BJ (cell line): ENCODE data around the gene IGFBP2. TPM values are rescaled to one million over a fixed set of nuclear protein-coding genes. Genes with fewer than 3 reads are reported as not detected.
A peak's percentile ranks its signal among the peaks of the same experiment; 100 is the strongest.

Experiments
- CTCF ChIA-PET: fragments of 350-600 bp; formaldehyde crosslinking; extraction: SDS; loops from one replicate; lab custom pipeline; 2021; ENCODE audit warnings: antibody characterized with exemption, inconsistent platforms; lab: Yijun Ruan, JAX
- POLR2A ChIA-PET: fragments of 300-600 bp; sonication (Branson Sonifier 250); formaldehyde crosslinking; extraction: SDS; loops from one replicate; lab custom pipeline; 2021; ENCODE audit warnings: antibody characterized with exemption; lab: Charles Lee
- DNase-seq: peaks from one replicate; pipeline ENCODE4 v3.0.0-alpha.2; 2011; ENCODE audit warnings: low read depth
- H3K27me3 ChIP-seq: 2 replicates; pipeline ENCODE4 v1.6.0; 2011; ENCODE audit warnings: low read length; ENCODE audit not compliant: control insufficient read depth, insufficient read depth
- H3K36me3 ChIP-seq: 2 replicates; pipeline ENCODE4 v1.5.1; 2011; ENCODE audit warnings: low read length; ENCODE audit not compliant: control insufficient read depth, insufficient read depth
- H3K4me3 ChIP-seq: 2 replicates; pipeline ENCODE4 v1.5.1; 2011; ENCODE audit warnings: low read depth, mild to moderate bottlenecking, control low read depth, low read length
- CTCF ChIP-seq: IDR thresholded peaks from 2 replicates; pipeline ENCODE4 v1.5.1; 2011; ENCODE audit warnings: low read depth, mild to moderate bottlenecking, control low read depth, inconsistent platforms, low read length, moderate library complexity; ENCODE audit not compliant: insufficient read depth
- polyA plus RNA-seq: library from polyadenylated mRNA; depleted of rRNA; stranded (reverse); fragments of >200 nt; gene quantifications from 2 replicates; pipeline ENCODE4 v1.2.3, GENCODE V29; 2011

IGFBP2 gene
- polyA plus RNA-seq, 1 experiment = 142 TPM

- DNase-seq = no peak
- no peaks in the 10 kb centered on the region for H3K36me3 ChIP-seq
- H3K4me3 ChIP-seq = peak overlapping the region; percentile 75
- H3K27me3 ChIP-seq = no peaks in the 10 kb centered on the region
- CTCF ChIA-PET = interaction anchor here (0.6 to 6.6 kb wide), 24 partner anchors 9 to 1374 kb away, joined by 3 to 47 read pairs (median 4); partner anchors contain the start of gene RUFY4
- POLR2A ChIA-PET = interaction anchor here (0.6 to 1.1 kb wide), 12 partner anchors 16 to 816 kb away, joined by 3 to 13 read pairs (median 4); no protein-coding TSS in a partner anchor
- no peak for TF ChIP-seq CTCF
Observed at GRCh38 chr2:216694826-216695217, 61.6 kb downstream of the IGFBP2 start.

GRCh38 chr2:216695401-216695821, 62.2 kb downstream of the IGFBP2 start, which contains the start of gene IGFBP5:
Gene IGFBP5 (minus strand): TSS chr2:216695549. CDS start chr2:216694775, 774 bp downstream.
- H3K4me3 ChIP-seq = peak within 1 kb of the TSS; percentile 75
- H3K36me3 ChIP-seq = no peaks in the 10 kb centered on the region
- no peak for DNase-seq
- ChIA-PET CTCF (interaction anchor here (0.6 to 6.6 kb wide), 26 partner anchors 9 to 1374 kb away, joined by 3 to 47 read pairs (median 3); partner anchors contain the start of gene RUFY4), POLR2A (interaction anchor here (0.6 to 1.1 kb wide), 20 partner anchors 18 to 971 kb away, joined by 3 to 13 read pairs (median 4); no protein-coding TSS in a partner anchor)
- no peaks in the 10 kb centered on the region for H3K27me3 ChIP-seq
- TF ChIP-seq CTCF = peak; percentile 34

- no peaks in the 10 kb centered on the region for H3K27me3 ChIP-seq
- POLR2A ChIA-PET = interaction anchor here (0.6 kb wide), 1 partner anchor 374 kb away, joined by 3 read pairs; no protein-coding TSS in a partner anchor
Observed at GRCh38 chr2:216696321-216696720, 63.1 kb downstream of the IGFBP2 start.

DNA sequence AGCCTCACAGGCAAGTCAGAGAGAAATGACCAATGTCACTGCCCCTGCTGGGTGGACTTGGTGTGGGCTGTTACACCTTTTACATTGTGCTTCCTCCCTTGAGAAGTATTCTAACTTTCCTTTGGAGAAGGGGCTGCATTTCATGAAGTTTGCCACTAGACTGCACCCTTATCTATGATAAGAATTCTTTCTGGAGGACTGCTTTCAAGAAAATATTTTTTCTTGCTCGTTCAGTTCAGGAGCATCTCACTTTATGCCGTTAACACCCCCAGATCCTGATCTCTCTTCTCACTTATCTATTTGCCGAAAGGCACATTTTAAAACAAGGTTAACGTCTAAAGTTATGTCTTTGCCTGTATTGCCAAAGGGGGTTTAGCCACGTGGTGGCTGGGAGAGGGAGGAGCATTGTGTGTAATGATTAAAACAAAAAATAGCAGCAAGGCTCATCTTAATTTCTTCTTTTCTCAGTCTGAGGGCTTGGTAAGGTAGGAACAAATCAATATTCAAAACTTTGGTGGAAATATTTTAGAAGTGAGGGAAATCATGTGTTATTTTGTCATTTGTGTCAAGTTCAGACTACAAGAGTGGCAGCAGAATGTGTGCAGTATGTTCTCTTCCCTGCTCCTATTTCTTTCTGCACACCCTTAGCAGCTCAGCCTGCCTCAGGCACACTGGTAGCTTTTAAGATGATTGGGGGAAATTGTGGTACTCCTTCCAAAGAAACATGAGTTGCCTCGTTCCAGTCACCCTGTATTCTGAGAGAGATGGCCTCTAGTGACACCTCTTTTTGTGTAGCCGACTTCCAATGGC, 63.7 kb downstream of the IGFBP2 start:
- no peak for DNase-seq
- Histone ChIP-seq H3K27me3 (no peaks in the 10 kb centered on the region), H3K4me3 (no peak overlapping the region), H3K36me3 (no peaks in the 10 kb centered on the region)
- TF ChIP-seq CTCF = peak; percentile 81
- ChIA-PET CTCF (interaction anchor here (0.6 to 6.6 kb wide), 16 partner anchors 15 to 1059 kb away, joined by 3 to 47 read pairs (median 4); no protein-coding TSS in a partner anchor), POLR2A (no interaction called here)

More at GRCh38 chr2:216696321-216696720, 63.1 kb downstream of the IGFBP2 start:
- Histone ChIP-seq H3K36me3 (no peaks in the 10 kb centered on the region), H3K4me3 (no peak overlapping the region)
- CTCF ChIA-PET = interaction anchor here (0.6 to 6.6 kb wide), 16 partner anchors 14 to 1017 kb away, joined by 3 to 47 read pairs (median 3); no protein-coding TSS in a partner anchor
- TF ChIP-seq CTCF = no peak
- DNase-seq = no peak

GRCh38 chr2:216698293-216698692, 65.1 kb downstream of the IGFBP2 start:
- CTCF ChIA-PET = interaction anchor here (0.6 to 6.6 kb wide), 31 partner anchors 10 to 1056 kb away, joined by 3 to 47 read pairs (median 3); no protein-coding TSS in a partner anchor
- TF ChIP-seq CTCF = no peak
- no peak overlapping the region for H3K4me3 ChIP-seq
- no peaks in the 10 kb centered on the region for H3K27me3 ChIP-seq
- H3K36me3 ChIP-seq = no peaks in the 10 kb centered on the region
- DNase-seq = no peak
- POLR2A ChIA-PET = no interaction called here
